ENCODE results near the gene COTL1.

COTL1 gene

DNA sequence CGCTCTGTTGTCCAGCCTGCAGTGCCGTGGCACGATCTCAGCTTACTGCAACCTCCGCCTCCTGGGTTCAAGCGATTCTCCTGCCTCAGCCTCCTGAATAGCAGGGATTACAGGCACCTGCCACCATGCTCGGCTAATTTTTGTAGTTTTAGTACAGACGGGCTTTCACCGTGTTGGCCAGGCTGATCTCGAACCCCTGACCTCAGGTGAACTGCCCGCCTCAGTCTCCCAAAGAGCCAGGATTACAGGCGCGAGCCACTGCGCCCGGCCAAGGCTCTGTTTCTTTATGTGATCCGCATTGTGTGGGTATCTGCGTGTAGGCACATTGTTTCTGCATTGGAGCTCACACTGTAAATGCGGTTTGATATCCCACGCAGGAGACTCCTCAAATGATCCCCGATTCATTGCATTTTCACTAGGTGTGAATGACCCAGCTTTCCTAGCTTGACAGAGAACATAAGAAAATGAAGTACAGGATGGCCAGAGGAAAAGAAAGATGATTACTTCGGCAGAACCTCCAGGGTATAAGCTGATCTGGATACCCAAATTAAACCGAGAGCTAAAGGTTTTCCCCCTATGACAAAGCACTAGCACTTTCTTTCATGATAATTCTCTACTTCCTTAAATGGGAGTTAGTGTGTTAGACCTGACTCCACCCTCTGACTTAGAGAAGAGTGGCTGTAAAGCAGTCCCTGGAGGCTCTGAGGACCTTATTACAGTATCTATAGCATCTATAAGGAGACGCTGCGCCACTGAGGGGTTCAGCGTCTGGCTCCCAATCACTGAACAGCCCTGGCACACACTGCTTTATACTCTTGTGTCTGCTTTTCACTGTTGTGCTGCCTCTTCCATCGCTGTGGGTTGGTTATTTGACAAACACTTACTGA lies 17.3 kb downstream of the COTL1 start:
- peak overlapping the region; percentile 48 to 72 for H3K27ac ChIP-seq

DNA sequence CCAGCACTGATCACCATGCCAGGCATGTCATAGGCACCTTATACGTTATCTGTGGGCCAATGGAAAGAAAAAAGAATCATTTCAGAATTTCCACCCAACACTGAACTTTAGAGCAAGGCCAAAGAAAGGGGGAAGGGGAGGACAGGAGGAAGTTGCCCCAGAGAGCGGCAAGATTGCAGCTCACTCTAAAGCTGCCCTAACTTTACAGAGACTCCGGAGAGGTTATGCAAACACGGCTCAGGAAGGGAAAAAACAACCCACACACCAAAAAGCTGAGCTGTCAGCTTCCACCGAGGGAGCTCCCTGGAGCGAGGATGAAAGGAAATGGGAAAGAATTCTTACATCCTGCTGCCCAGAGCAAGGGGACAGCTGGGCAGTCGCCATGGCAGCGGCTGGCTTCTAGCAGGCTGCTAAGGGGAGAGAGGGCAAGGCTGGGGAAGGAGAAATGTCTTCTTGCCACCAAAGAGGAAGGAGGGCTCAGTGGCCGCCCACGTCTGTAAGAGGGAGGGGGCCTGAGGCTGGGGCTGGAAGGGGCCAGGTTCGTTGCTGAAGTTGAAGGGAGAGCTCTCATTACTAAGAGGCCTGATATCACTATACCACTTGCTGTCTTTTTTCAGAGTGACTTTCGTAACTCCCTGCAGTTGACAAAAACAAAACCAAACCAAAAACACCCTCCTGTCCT lies 18.2 kb downstream of the COTL1 start:
- TF ChIP-seq, protein P1, sequence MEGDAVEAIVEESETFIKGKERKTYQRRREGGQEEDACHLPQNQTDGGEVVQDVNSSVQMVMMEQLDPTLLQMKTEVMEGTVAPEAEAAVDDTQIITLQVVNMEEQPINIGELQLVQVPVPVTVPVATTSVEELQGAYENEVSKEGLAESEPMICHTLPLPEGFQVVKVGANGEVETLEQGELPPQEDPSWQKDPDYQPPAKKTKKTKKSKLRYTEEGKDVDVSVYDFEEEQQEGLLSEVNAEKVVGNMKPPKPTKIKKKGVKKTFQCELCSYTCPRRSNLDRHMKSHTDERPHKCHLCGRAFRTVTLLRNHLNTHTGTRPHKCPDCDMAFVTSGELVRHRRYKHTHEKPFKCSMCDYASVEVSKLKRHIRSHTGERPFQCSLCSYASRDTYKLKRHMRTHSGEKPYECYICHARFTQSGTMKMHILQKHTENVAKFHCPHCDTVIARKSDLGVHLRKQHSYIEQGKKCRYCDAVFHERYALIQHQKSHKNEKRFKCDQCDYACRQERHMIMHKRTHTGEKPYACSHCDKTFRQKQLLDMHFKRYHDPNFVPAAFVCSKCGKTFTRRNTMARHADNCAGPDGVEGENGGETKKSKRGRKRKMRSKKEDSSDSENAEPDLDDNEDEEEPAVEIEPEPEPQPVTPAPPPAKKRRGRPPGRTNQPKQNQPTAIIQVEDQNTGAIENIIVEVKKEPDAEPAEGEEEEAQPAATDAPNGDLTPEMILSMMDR (IDR thresholded peaks at IDR 0.05) = no peak
- Histone ChIP-seq H3K4me3 (peak overlapping the region; percentile 49), H3K27ac (peak overlapping the region; percentile 48 to 80)
- no peak for DNase-seq (ENCODE audit: low spot score)

More for the DNA sequence above, 17.3 kb downstream of the COTL1 start:
- no peak overlapping the region for H3K4me3 ChIP-seq
- no peak for DNase-seq (ENCODE audit: low spot score)
- TF ChIP-seq, protein P1 (IDR thresholded peaks at IDR 0.05) = no peak

DNA sequence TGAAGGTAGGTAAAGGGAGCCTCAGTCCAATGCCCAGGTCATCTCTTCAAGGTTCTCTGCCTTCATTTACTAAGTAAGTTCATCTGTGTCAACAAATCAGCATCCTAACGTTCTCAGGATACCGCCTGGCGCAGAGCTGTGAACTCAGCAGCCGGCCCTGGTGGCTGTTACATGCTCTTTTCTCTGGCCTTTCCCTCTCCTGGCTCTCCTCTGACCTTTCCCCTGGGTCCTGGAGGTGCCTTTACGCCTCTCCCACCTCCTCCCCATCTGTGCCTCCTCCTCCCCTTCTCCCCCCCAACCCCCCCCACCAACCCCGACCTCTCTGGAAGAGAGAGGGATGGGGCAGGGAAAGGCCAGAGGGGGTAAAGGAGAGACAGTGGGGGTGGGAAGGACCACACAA lies 19.5 kb downstream of the COTL1 start:
- no peak overlapping the region for H3K4me3 ChIP-seq
- no peak for DNase-seq (ENCODE audit: low spot score)
- TF ChIP-seq, protein P1 (IDR thresholded peaks at IDR 0.05) = no peak
- peak overlapping the region in 1 of 2 donors; percentile 80 for H3K27ac ChIP-seq

DNA sequence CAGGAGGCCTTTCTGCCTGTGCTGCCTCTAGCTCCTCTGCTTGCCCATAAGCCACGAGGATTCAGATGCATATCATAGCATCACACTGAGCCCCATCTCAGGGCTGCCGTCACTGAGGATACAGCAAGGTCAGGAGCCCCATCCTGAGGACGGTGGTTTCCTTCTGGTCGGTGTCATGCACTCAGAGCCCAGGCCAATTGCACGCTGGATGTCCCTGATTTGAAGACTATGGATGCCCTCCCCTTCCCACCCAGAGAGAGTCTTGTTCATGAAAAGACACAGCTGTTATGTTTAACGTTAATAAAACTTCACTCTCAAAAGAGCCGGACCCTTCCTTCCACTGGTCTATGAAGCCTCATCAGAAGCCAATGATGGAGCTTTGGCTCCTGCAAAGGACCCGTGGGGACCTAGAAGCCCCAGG lies 19.9 kb downstream of the COTL1 start:
- TF ChIP-seq, protein P1 (IDR thresholded peaks at IDR 0.05) = no peak
- no peak for DNase-seq (ENCODE audit: low spot score)
- peak overlapping the region in 1 of 2 donors; percentile 80 for H3K27ac ChIP-seq
- H3K4me3 ChIP-seq = no peak overlapping the region

DNA sequence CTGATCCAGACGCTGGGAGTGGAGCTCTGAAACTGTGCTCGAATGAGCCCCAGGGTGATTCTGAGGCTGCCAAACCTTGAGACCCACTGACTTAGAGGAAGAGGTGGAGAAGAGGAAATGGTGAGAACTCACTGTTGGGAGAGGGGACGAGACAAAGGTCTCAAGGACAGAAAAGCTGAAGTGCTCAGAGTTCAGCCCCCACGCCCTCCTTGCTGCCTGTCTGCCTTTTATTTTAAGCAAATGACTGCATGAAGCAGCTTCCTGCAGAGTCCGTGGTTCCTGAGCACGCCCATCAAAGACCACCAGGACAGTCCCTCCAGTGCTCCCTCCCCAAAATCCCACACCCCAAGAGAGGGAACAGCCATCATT lies 20.4 kb downstream of the COTL1 start:
- DNase-seq (ENCODE audit: low spot score) = no peak
- peak overlapping the region in 1 of 2 donors; percentile 80 for H3K27ac ChIP-seq

DNA sequence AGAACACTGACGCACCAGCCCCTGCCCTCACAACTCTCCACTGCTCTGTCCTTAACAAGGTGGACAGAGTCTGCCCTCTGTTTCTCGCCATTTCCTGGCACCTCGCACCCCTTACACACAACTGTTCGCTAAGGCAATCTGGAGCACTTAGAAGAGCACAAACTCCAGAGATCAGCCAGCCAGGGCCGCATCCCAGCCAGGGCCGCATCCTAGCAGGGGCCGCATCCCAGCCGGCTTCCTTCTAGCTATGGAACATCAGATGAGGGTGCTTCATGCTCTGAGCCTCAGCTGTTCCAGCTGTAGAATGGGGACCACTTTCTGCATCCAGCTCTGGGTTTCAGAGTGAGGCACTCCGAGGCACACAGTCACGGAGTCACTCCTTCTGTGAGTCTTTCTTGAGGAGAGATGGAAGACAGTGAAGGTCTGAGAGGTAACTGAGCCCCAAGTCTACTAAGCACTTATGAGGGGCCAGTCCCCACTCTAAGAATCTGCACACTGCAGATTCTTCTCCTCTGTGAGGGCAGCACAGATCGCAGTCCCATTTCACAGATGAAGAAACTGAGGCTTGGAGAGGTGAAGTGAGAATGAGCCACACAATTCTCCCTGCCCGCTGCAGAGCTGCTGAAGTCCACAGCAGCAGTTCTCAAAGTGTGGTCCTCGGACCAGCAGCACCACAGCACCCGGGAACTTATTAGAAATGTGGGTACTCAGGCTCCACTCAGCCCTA lies 20.9 kb downstream of the COTL1 start:
- Histone ChIP-seq H3K4me3 (no peak overlapping the region), H3K27ac (peak overlapping the region in 1 of 2 donors; percentile 80)
- TF ChIP-seq, protein P1 (IDR thresholded peaks at IDR 0.05) = no peak
- DNase-seq (ENCODE audit: low spot score) = no peak

More for the DNA sequence above, 20.4 kb downstream of the COTL1 start:
- TF ChIP-seq, protein P1 (IDR thresholded peaks at IDR 0.05) = no peak
- H3K4me3 ChIP-seq = no peak overlapping the region
